ENCODE measurements around the gene SRRD. TPM values are rescaled to one million over a fixed set of nuclear protein-coding genes. Genes with fewer than 3 reads are reported as not detected.

SRRD gene
- total RNA-seq, 4 donors from 2014 or later: 10.3 to 21.5 (median 17.3) TPM

- intact Hi-C loops (cut with DNase I; ENCODE audit: low total_unique reads): no loop called here
- 93 to 95% methylated on average over 12 of the region's 12 CpGs for WGBS, 2 donors
- no peak for DNase-seq (ENCODE audit: low spot score in 2 of 2)
- TF ChIP-seq CTCF (IDR thresholded peaks at IDR 0.05) (no peak), POLR2A (IDR thresholded peaks at IDR 0.05) (no peak)
- no peak overlapping the region for H3K4me3 ChIP-seq (ENCODE audit: low read depth, poor library complexity, severe bottlenecking)
Measured at GRCh38 chr22:26536056-26536761, 52.5 kb downstream of the SRRD start.

- DNase-seq (ENCODE audit: low spot score in 2 of 2): no peak
- WGBS, 2 donors: 94 to 95% methylated on average over 3 of the region's 3 CpGs
- intact Hi-C loops (cut with DNase I; ENCODE audit: low total_unique reads): no loop called here
- no peak overlapping the region for H3K4me3 ChIP-seq (ENCODE audit: low read depth, poor library complexity, severe bottlenecking)
- no peak for TF ChIP-seq CTCF (IDR thresholded peaks at IDR 0.05)
- no peak for TF ChIP-seq POLR2A (IDR thresholded peaks at IDR 0.05)
Measured at GRCh38 chr22:26536762-26537134, 53.1 kb downstream of the SRRD start.

GRCh38 chr22:26540119-26540518 is 56.4 kb downstream of the SRRD start:
- DNase-seq (ENCODE audit: low spot score in 2 of 2): no peak
- TF ChIP-seq POLR2A (IDR thresholded peaks at IDR 0.05) (no peak), CTCF (IDR thresholded peaks at IDR 0.05) (no peak)
- 98 to 100% methylated on average over 2 of the region's 2 CpGs for WGBS, 2 donors
- intact Hi-C loops (cut with DNase I; ENCODE audit: low total_unique reads): no loop called here
- H3K4me3 ChIP-seq (ENCODE audit: low read depth, poor library complexity, severe bottlenecking): no peak overlapping the region

GRCh38 chr22:26541167-26541819 is 57.6 kb downstream of the SRRD start:
- 94 to 95% methylated on average over 35 to 36 of the region's 47 CpGs for WGBS, 2 donors
- intact Hi-C loops (cut with DNase I; ENCODE audit: low total_unique reads): no loop called here
- DNase-seq (ENCODE audit: low spot score in 2 of 2): no peak
- TF ChIP-seq POLR2A (IDR thresholded peaks at IDR 0.05) (no peak), CTCF (IDR thresholded peaks at IDR 0.05) (no peak)
- H3K4me3 ChIP-seq (ENCODE audit: low read depth, poor library complexity, severe bottlenecking): no peak overlapping the region

- no peak overlapping the region for H3K4me3 ChIP-seq (ENCODE audit: low read depth, poor library complexity, severe bottlenecking)
- DNase-seq (ENCODE audit: low spot score in 2 of 2): no peak
- 64 to 84% methylated on average over 3 of the region's 3 CpGs for WGBS, 2 donors
- TF ChIP-seq CTCF (IDR thresholded peaks at IDR 0.05) (no peak), POLR2A (IDR thresholded peaks at IDR 0.05) (no peak)
- intact Hi-C loops (cut with DNase I; ENCODE audit: low total_unique reads): no loop called here
Measured at GRCh38 chr22:26542831-26543230, 59.2 kb downstream of the SRRD start.

Other genes with a start within 250 kb of the SRRD start
- 10 to 100 TPM; 18.8 to 31.4 (median 22.2) TPM for gene ASPHD2, start 54.6 kb upstream of the SRRD start, total RNA-seq
- 10 to 100 TPM; 40.5 to 68.0 (median 47.5) TPM for gene HPS4, start 94 bp upstream of the SRRD start, total RNA-seq
- gene TFIP11, start 28.6 kb downstream of the SRRD start, total RNA-seq: 10 to 100 TPM; 29.1 to 55.0 (median 35.7) TPM
- gene TPST2, start 106.3 kb downstream of the SRRD start, total RNA-seq: 10 to 100 TPM; 54.9 to 60.6 (median 58.5) TPM
- under 1 TPM in 1 of 4 donors, not detected in 3; 0.42 TPM for gene CRYBB1, start 134.2 kb downstream of the SRRD start, total RNA-seq
- gene CRYBA4, start 138.1 kb downstream of the SRRD start, total RNA-seq: not detected
- gene MIAT, start 173.7 kb downstream of the SRRD start, total RNA-seq: 1 to 10 TPM in 2 of 4 donors, under 1 TPM in 2; 0.47 to 2.4 (median 1.4) TPM